Ishikawa (cell line): ENCODE measurements around the gene SCG3.

ENCODE experiments used
- CEBPB ChIP-seq: IDR thresholded peaks from 2 replicates; pipeline ENCODE4 v1.6.1; 2012
- CREB1 ChIP-seq: IDR thresholded peaks from 2 replicates; pipeline ENCODE4 v1.6.1; 2012; ENCODE audit warnings: low read depth
- EGR1 ChIP-seq: IDR thresholded peaks from 2 replicates; pipeline ENCODE4 v1.6.1; 2012
- EP300 ChIP-seq: IDR thresholded peaks from 2 replicates; pipeline ENCODE4 v1.6.1; 2012; ENCODE audit warnings: borderline replicate concordance
- FOXM1 ChIP-seq: IDR thresholded peaks from 2 replicates; pipeline ENCODE4 v1.6.1; 2012; ENCODE audit warnings: low read depth, borderline replicate concordance
- NFIC ChIP-seq: IDR thresholded peaks from 2 replicates; pipeline ENCODE4 v1.6.1; 2012
- RAD21 ChIP-seq: IDR thresholded peaks from 2 replicates; pipeline ENCODE4 v1.6.1; 2012; ENCODE audit warnings: low read depth
- REST ChIP-seq: IDR thresholded peaks from 2 replicates; pipeline ENCODE4 v1.6.1; 2012; ENCODE audit warnings: low read depth, mild to moderate bottlenecking
- TAF1 ChIP-seq: IDR thresholded peaks from 2 replicates; pipeline ENCODE4 v1.6.1; 2012; ENCODE audit warnings: low read depth, mild to moderate bottlenecking
- TCF12 ChIP-seq: IDR thresholded peaks from 2 replicates; pipeline ENCODE4 v1.6.1; 2012; ENCODE audit warnings: low read depth
- TEAD4 ChIP-seq: IDR thresholded peaks from 2 replicates; pipeline ENCODE4 v1.6.1; 2012
- YY1 ChIP-seq: IDR thresholded peaks from 2 replicates; pipeline ENCODE4 v1.6.1; 2012; ENCODE audit warnings: low read depth
- ZBTB7A ChIP-seq: IDR thresholded peaks from 2 replicates; pipeline ENCODE4 v1.6.1; 2012; ENCODE audit warnings: low read depth
- TF ChIP-seq, protein P1 (sequence below): IDR thresholded peaks from 2 replicates; pipeline ENCODE4 v1.6.1; 2012

GRCh38 chr15:51641490-51642130 is 39.7 kb upstream of the SCG3 start:
- no peak for TF ChIP-seq TAF1
- TF ChIP-seq, protein P1, sequence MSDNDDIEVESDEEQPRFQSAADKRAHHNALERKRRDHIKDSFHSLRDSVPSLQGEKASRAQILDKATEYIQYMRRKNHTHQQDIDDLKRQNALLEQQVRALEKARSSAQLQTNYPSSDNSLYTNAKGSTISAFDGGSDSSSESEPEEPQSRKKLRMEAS, result no peak
- no peak for TF ChIP-seq ZBTB7A
- no peak for TF ChIP-seq EP300
- no peak for TF ChIP-seq REST
- no peak for TF ChIP-seq YY1
- no peak for TF ChIP-seq TCF12
- TF ChIP-seq TEAD4, result no peak
- TF ChIP-seq FOXM1, result no peak
- TF ChIP-seq CEBPB, result no peak
- no peak for TF ChIP-seq RAD21
- TF ChIP-seq EGR1, result no peak
- TF ChIP-seq CREB1, result no peak
- no peak for TF ChIP-seq NFIC
